Measurements from ENCODE around the gene DNAH11. TPM values are rescaled to one million over a fixed set of nuclear protein-coding genes. Genes with fewer than 3 reads are reported as not detected.

DNAH11 gene
- total and polyA plus RNA-seq, 9 of the 15 experiments (the other 6 are each of a cell fraction or from before 2014, with no cell fraction given), result under 0.01 TPM; not detected in 7

GRCh38 chr7:21867816-21868575 is 325.2 kb downstream of the DNAH11 start:
- POLR2A ChIA-PET, result no interaction called here
- ATAC-seq (no peak), FAIRE-seq (no peak), DNase-seq (ENCODE audit: extremely low read depth in 1 of 4, low spot score in 3 of 4) (no peak)
- Histone ChIP-seq H3K4me3 (no peak overlapping the region), H3K9me1 (ENCODE audit: control insufficient read depth, insufficient read depth, low read length) (no peaks in the 10 kb centered on the region), H3K79me2 (ENCODE audit: control insufficient read depth, insufficient read depth, low read length) (no peaks in the 10 kb centered on the region), H4K20me1 (replicated peaks; ENCODE audit: control insufficient read depth, insufficient read depth, low read length) (no peaks in the 10 kb centered on the region), H3K27ac (ENCODE audit: extremely low read depth, low read depth, low read length) (no peak overlapping the region), H3K4me1 (replicated peaks in 1 of 2; ENCODE audit: control insufficient read depth in 2 of 2, insufficient read depth in 2 of 2, low read length in 2 of 2) (no peaks in the 10 kb centered on the region), H2AFZ (ENCODE audit: low read depth, low read length) (no peak overlapping the region), H3K9ac (ENCODE audit: insufficient read depth in 1 of 2, low read depth in 2 of 2, low read length in 2 of 2) (no peak overlapping the region), H3K9me3 (replicated peaks; ENCODE audit: control insufficient read depth, insufficient read depth, low read depth, low read length) (no peaks in the 10 kb centered on the region), H3K4me2 (ENCODE audit: insufficient read depth, low read length) (no peak overlapping the region), H3K36me3 (ENCODE audit: control insufficient read depth, insufficient read depth, low read length) (no peaks in the 10 kb centered on the region), H3K27me3 (ENCODE audit: control insufficient read depth in 2 of 2, insufficient read depth in 2 of 2, low read length in 2 of 2) (peaks cover 0 to 4% of the 10 kb centered on the region in 2 experiments; a peak in 2 of 5 replicates)
- no TSS peak for BruUV-seq (replicated peaks)
- in situ Hi-C loops (cut with MboI), result no loop called here
- CTCF ChIA-PET (ENCODE audit: low intra/inter-chr PET ratio), result no interaction called here
- intact Hi-C loops (cut with micrococcal nuclease), result loop anchor here (10.0 kb wide), 1 partner anchor 137 kb away; no protein-coding TSS in a partner anchor
- TF ChIP-seq ETV1 (tag; conservative IDR thresholded peaks at IDR 0.05; ENCODE audit: low read depth) (no peak), BCL6 (CRISPR knock-in tag; IDR thresholded peaks at IDR 0.05) (no peak), RBFOX2 (IDR thresholded peaks at IDR 0.05; ENCODE audit: low read depth, low read length) (no peak), NFXL1 (CRISPR knock-in tag; IDR thresholded peaks at IDR 0.05) (no peak), PRDM10 (IDR thresholded peaks at IDR 0.05; ENCODE audit: partially characterized antibody) (no peak), CEBPB (tag; IDR thresholded peaks at IDR 0.05) (peak; percentile 32)
- TF ChIP-seq, protein P1, sequence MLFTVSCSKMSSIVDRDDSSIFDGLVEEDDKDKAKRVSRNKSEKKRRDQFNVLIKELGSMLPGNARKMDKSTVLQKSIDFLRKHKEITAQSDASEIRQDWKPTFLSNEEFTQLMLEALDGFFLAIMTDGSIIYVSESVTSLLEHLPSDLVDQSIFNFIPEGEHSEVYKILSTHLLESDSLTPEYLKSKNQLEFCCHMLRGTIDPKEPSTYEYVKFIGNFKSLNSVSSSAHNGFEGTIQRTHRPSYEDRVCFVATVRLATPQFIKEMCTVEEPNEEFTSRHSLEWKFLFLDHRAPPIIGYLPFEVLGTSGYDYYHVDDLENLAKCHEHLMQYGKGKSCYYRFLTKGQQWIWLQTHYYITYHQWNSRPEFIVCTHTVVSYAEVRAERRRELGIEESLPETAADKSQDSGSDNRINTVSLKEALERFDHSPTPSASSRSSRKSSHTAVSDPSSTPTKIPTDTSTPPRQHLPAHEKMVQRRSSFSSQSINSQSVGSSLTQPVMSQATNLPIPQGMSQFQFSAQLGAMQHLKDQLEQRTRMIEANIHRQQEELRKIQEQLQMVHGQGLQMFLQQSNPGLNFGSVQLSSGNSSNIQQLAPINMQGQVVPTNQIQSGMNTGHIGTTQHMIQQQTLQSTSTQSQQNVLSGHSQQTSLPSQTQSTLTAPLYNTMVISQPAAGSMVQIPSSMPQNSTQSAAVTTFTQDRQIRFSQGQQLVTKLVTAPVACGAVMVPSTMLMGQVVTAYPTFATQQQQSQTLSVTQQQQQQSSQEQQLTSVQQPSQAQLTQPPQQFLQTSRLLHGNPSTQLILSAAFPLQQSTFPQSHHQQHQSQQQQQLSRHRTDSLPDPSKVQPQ (CRISPR knock-in tag; IDR thresholded peaks at IDR 0.05; ENCODE audit: borderline replicate concordance), result no peak
- 1% methylated on average over 6 of the region's 8 CpGs for WGBS (ENCODE audit: insufficient coverage, low coverage, missing lambda C conversion rate)

Measured in K562 (cell line).